Measurements from ENCODE around the gene MUC3A. TPM values are rescaled to one million over a fixed set of nuclear protein-coding genes. Genes with fewer than 3 reads are reported as not detected.
"Not testable (repeated sequence)": the region's sequence is repeated elsewhere in the genome, so short reads cannot be mapped to it uniquely, and the experiment has no call there.

Gene MUC3A
- total and polyA plus RNA-seq, 2 experiments from 2014 or later = 4.9 to 9.4 TPM

DNA sequence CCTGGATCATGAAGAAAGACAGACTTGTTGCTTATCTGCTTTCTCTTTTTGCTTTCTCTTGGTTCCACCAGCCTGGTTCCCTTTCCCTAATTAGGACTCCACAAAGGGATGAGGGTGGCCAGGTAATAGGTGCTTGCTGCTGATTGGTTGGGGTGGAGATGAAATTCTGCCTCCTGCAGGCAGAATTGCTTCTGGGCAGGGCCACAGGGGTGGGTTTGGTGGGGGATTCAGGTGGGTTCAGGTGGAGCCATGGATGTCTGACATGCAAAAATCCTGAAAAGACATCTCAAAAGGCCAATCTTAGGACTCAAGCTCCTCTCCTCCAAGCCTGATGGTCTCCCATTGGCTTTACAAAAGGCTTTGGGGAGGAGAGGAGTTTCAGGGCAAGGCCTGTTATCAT, 28.3 kb upstream of the MUC3A start:
- Histone ChIP-seq H3K79me2 (no peaks in the 10 kb centered on the region), H3K4me3 (no peak overlapping the region), H3K36me3 (replicated peaks; ENCODE audit: insufficient read depth, low read depth) (no peaks in the 10 kb centered on the region), H3K27me3 (no peaks in the 10 kb centered on the region), H3K4me2 (no peak overlapping the region), H3K9me3 (ENCODE audit: low read depth) (no peaks in the 10 kb centered on the region), H4K20me1 (ENCODE audit: insufficient read depth, poor library complexity, severe bottlenecking) (no peaks in the 10 kb centered on the region), H3K9me2 (replicated peaks; ENCODE audit: insufficient read depth) (no peaks in the 10 kb centered on the region), H3K27ac (no peak overlapping the region), H3K4me1 (ENCODE audit: insufficient read depth) (no peaks in the 10 kb centered on the region), H2AFZ (no peak overlapping the region)
- no peak for DNase-seq (ENCODE audit: low spot score)
- TF ChIP-seq, protein P1, sequence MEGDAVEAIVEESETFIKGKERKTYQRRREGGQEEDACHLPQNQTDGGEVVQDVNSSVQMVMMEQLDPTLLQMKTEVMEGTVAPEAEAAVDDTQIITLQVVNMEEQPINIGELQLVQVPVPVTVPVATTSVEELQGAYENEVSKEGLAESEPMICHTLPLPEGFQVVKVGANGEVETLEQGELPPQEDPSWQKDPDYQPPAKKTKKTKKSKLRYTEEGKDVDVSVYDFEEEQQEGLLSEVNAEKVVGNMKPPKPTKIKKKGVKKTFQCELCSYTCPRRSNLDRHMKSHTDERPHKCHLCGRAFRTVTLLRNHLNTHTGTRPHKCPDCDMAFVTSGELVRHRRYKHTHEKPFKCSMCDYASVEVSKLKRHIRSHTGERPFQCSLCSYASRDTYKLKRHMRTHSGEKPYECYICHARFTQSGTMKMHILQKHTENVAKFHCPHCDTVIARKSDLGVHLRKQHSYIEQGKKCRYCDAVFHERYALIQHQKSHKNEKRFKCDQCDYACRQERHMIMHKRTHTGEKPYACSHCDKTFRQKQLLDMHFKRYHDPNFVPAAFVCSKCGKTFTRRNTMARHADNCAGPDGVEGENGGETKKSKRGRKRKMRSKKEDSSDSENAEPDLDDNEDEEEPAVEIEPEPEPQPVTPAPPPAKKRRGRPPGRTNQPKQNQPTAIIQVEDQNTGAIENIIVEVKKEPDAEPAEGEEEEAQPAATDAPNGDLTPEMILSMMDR (IDR thresholded peaks at IDR 0.05; ENCODE audit: poor library complexity) = no peak
- TF ChIP-seq EZH2phosphoT487 (IDR thresholded peaks at IDR 0.05; ENCODE audit: low read depth, severe bottlenecking, unreplicated experiment) (no peak), EZH2 (IDR thresholded peaks at IDR 0.05; ENCODE audit: borderline replicate concordance) (no peak)

DNA sequence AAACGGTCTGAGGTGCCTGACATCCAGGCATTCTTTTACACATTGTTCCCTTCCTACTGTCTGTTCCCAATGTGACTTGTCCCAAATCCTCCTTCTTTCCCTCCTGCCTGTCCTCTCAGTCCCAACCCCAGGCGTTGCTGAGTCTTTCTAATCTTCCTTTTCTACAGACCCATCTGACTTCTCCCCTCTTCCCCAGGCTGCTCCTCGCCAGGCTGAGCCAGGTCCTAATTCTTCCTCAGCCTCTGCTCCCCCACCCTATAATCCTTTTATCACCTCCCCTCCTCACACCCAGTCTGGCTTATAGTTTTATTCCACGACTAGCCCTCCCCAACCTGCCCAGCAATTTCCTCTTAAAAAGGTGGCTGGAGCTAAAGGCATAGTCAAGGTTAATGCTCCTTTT, 25.7 kb upstream of the MUC3A start:
- not testable (repeated sequence) for H3K79me2 ChIP-seq; H3K27ac ChIP-seq; H3K4me2 ChIP-seq; H3K4me1 ChIP-seq (ENCODE audit: insufficient read depth); H3K27me3 ChIP-seq; H3K36me3 ChIP-seq (replicated peaks; ENCODE audit: insufficient read depth, low read depth); H2AFZ ChIP-seq; DNase-seq (ENCODE audit: low spot score); H3K9me2 ChIP-seq (replicated peaks; ENCODE audit: insufficient read depth); H4K20me1 ChIP-seq (ENCODE audit: insufficient read depth, poor library complexity, severe bottlenecking); H3K4me3 ChIP-seq; H3K9me3 ChIP-seq (ENCODE audit: low read depth)
- WGBS (ENCODE audit: low lambda C conversion rate, missing lambda C conversion rate) = 36% methylated on average over 2 of the region's 4 CpGs

DNA sequence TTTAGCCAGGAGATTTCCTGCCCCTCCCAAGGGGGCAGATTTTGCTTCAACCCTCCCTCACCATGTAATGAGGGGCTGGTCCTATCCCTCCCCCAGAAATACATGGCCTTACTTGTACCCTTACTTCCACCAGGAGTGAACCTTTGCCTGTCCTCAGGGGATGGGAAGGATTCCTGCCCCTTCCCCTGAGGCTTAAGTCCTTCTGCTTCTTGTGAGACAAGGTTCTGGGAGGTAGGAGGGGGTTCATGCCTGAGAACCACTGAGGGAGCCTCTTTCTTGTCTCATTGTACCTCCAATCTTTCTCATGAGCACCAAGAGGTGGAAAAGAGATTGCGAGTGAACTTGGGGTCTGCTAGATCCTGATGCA, 19.5 kb upstream of the MUC3A start:
- WGBS (ENCODE audit: low lambda C conversion rate, missing lambda C conversion rate) = 91% methylated on average over 1 of the region's 1 CpG
- no peaks in the 10 kb centered on the region for H3K9me2 ChIP-seq (replicated peaks; ENCODE audit: insufficient read depth)
- H3K27ac ChIP-seq = peak overlapping the region; percentile 60
- no peaks in the 10 kb centered on the region for H3K36me3 ChIP-seq (replicated peaks; ENCODE audit: insufficient read depth, low read depth)
- no peak overlapping the region for H3K4me3 ChIP-seq
- no peaks in the 10 kb centered on the region for H3K9me3 ChIP-seq (ENCODE audit: low read depth)
- DNase-seq (ENCODE audit: low spot score) = no peak
- H3K79me2 ChIP-seq = no peaks in the 10 kb centered on the region
- peaks cover 3% of the 10 kb centered on the region for H3K4me1 ChIP-seq (ENCODE audit: insufficient read depth)
- H4K20me1 ChIP-seq (ENCODE audit: insufficient read depth, poor library complexity, severe bottlenecking) = no peaks in the 10 kb centered on the region
- H3K4me2 ChIP-seq = no peak overlapping the region
- H2AFZ ChIP-seq = no peak overlapping the region
- TF ChIP-seq, protein P1 (IDR thresholded peaks at IDR 0.05; ENCODE audit: poor library complexity) = no peak
- TF ChIP-seq EZH2phosphoT487 (IDR thresholded peaks at IDR 0.05; ENCODE audit: low read depth, severe bottlenecking, unreplicated experiment) = no peak
- TF ChIP-seq EZH2 (IDR thresholded peaks at IDR 0.05; ENCODE audit: borderline replicate concordance) = no peak
- no peaks in the 10 kb centered on the region for H3K27me3 ChIP-seq

DNA sequence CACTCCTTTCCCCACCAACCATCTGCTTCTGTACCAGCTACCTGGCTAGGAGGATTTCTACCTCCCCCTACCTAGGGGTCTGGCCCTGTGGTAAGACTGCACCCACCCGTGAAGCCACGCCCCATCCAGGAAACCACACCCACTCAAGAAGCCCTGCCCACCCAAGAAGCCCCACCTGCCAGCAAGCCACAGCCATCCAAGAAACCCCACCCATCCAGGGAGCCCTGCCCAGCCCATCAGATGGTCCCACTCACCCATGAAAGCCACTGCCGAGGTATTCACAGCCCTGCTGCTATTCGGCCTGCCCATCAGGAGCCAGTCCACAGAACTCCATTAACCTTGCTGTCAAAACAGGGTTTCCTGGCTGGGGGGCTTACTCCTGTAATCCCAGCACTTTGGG, 15.6 kb upstream of the MUC3A start:
- WGBS (ENCODE audit: low lambda C conversion rate, missing lambda C conversion rate) = 86% methylated on average over 4 of the region's 4 CpGs
- Histone ChIP-seq H3K9me3 (ENCODE audit: low read depth) (no peaks in the 10 kb centered on the region), H3K4me1 (ENCODE audit: insufficient read depth) (peaks cover 3% of the 10 kb centered on the region), H4K20me1 (ENCODE audit: insufficient read depth, poor library complexity, severe bottlenecking) (no peaks in the 10 kb centered on the region), H3K4me3 (no peak overlapping the region), H3K27me3 (no peaks in the 10 kb centered on the region), H3K9me2 (replicated peaks; ENCODE audit: insufficient read depth) (no peaks in the 10 kb centered on the region), H3K36me3 (replicated peaks; ENCODE audit: insufficient read depth, low read depth) (no peaks in the 10 kb centered on the region), H3K4me2 (no peak overlapping the region), H3K27ac (no peak overlapping the region), H3K79me2 (no peaks in the 10 kb centered on the region), H2AFZ (no peak overlapping the region)
- TF ChIP-seq EZH2phosphoT487 (IDR thresholded peaks at IDR 0.05; ENCODE audit: low read depth, severe bottlenecking, unreplicated experiment) = no peak
- TF ChIP-seq, protein P1 (IDR thresholded peaks at IDR 0.05; ENCODE audit: poor library complexity) = no peak
- TF ChIP-seq EZH2 (IDR thresholded peaks at IDR 0.05; ENCODE audit: borderline replicate concordance) = no peak
- DNase-seq (ENCODE audit: low spot score) = no peak

DNA sequence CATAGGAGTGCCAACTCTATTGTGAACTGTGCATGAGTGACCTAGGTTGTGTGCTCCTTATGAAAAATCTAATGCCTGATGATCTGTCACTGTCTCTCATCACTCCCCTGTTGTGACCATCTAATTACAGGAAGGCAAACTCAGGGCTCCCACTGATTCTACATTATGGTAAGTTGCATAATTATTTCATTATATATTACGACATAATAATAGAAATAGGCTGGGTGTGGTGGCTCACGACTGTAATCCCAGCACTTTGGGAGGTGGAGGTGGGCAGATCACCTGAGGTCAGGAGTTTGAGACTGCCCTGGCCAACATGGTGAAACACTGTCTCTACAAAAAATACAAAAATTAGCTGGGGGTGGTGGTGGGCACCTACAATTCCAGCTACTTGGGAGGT, 14.0 kb upstream of the MUC3A start:
- not testable (repeated sequence) for H3K4me1 ChIP-seq (ENCODE audit: insufficient read depth); H3K27me3 ChIP-seq; H3K4me2 ChIP-seq; H2AFZ ChIP-seq; H3K9me3 ChIP-seq (ENCODE audit: low read depth); DNase-seq (ENCODE audit: low spot score); H3K9me2 ChIP-seq (replicated peaks; ENCODE audit: insufficient read depth); H3K27ac ChIP-seq; H4K20me1 ChIP-seq (ENCODE audit: insufficient read depth, poor library complexity, severe bottlenecking); H3K79me2 ChIP-seq; H3K36me3 ChIP-seq (replicated peaks; ENCODE audit: insufficient read depth, low read depth); H3K4me3 ChIP-seq
- 94% methylated on average over 2 of the region's 2 CpGs for WGBS (ENCODE audit: low lambda C conversion rate, missing lambda C conversion rate)

DNA sequence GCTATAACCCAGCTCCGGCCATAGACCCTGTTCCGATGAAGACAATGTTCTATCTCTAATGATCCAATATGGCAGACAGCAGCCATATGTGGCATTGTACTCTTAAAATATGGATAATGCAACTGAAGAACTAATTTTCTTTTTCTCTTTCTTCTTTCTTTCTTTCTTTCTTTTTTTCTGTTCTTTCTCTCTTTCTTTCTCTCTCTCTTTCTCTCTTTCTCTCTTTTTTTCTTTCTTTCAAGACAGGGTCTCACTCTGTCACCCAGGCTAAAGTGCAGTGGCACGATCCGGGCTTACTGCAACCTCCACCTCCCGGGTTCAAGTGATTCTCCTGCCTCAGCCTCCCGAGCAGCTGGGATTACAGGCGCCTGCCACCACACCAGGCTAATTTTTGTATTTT, 13.2 kb upstream of the MUC3A start:
- not testable (repeated sequence) for H3K4me3 ChIP-seq; H3K36me3 ChIP-seq (replicated peaks; ENCODE audit: insufficient read depth, low read depth); H3K27me3 ChIP-seq; H3K9me3 ChIP-seq (ENCODE audit: low read depth); H4K20me1 ChIP-seq (ENCODE audit: insufficient read depth, poor library complexity, severe bottlenecking); H3K9me2 ChIP-seq (replicated peaks; ENCODE audit: insufficient read depth); H3K4me2 ChIP-seq; H3K79me2 ChIP-seq; H3K27ac ChIP-seq; DNase-seq (ENCODE audit: low spot score); H3K4me1 ChIP-seq (ENCODE audit: insufficient read depth); H2AFZ ChIP-seq
- 98% methylated on average over 7 of the region's 7 CpGs for WGBS (ENCODE audit: low lambda C conversion rate, missing lambda C conversion rate)
